Measurements from ENCODE around the gene CCDC51. TPM values are rescaled to one million over a fixed set of nuclear protein-coding genes. Genes with fewer than 3 reads are reported as not detected.

Gene CCDC51
- 27.2 and 29.0 TPM in 2 replicates for polyA plus RNA-seq
- 20.8 and 21.9 TPM in 2 replicates for polyA minus RNA-seq

GRCh38 chr3:48439820-48440589, at the start of gene CCDC51, which contains the start of gene TMA7:
Gene CCDC51, minus strand, starts transcription at chr3:48440119. Its CDS starts 4,991 bp downstream, at chr3:48435128.
Gene TMA7, plus strand, starts transcription at chr3:48440257. Its CDS starts 40 bp downstream, at chr3:48440297.
- peak; percentile 62 for TF ChIP-seq TAF1 (IDR thresholded peaks at IDR 0.05; ENCODE audit: low read depth)
- TF ChIP-seq EP300 (conservative IDR thresholded peaks at IDR 0.05; ENCODE audit: poor library complexity, severe bottlenecking) = no peak
- TF ChIP-seq MXI1 (conservative IDR thresholded peaks at IDR 0.05; ENCODE audit: poor library complexity, severe bottlenecking) = peak; percentile 84
- peak; percentile 96 for TF ChIP-seq POLR2AphosphoS5 (IDR thresholded peaks at IDR 0.05)
- TF ChIP-seq SMC3 (conservative IDR thresholded peaks at IDR 0.05; ENCODE audit: poor library complexity) = no peak
- no peak for TF ChIP-seq RAD21 (conservative IDR thresholded peaks at IDR 0.05)
- TF ChIP-seq, protein P1, sequence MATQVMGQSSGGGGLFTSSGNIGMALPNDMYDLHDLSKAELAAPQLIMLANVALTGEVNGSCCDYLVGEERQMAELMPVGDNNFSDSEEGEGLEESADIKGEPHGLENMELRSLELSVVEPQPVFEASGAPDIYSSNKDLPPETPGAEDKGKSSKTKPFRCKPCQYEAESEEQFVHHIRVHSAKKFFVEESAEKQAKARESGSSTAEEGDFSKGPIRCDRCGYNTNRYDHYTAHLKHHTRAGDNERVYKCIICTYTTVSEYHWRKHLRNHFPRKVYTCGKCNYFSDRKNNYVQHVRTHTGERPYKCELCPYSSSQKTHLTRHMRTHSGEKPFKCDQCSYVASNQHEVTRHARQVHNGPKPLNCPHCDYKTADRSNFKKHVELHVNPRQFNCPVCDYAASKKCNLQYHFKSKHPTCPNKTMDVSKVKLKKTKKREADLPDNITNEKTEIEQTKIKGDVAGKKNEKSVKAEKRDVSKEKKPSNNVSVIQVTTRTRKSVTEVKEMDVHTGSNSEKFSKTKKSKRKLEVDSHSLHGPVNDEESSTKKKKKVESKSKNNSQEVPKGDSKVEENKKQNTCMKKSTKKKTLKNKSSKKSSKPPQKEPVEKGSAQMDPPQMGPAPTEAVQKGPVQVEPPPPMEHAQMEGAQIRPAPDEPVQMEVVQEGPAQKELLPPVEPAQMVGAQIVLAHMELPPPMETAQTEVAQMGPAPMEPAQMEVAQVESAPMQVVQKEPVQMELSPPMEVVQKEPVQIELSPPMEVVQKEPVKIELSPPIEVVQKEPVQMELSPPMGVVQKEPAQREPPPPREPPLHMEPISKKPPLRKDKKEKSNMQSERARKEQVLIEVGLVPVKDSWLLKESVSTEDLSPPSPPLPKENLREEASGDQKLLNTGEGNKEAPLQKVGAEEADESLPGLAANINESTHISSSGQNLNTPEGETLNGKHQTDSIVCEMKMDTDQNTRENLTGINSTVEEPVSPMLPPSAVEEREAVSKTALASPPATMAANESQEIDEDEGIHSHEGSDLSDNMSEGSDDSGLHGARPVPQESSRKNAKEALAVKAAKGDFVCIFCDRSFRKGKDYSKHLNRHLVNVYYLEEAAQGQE (IDR thresholded peaks at IDR 0.05; ENCODE audit: borderline replicate concordance) = peak; percentile 66
- no peak for TF ChIP-seq EZH2 (IDR thresholded peaks at IDR 0.05; ENCODE audit: borderline replicate concordance, insufficient read depth, low read length, poor library complexity, severe bottlenecking)
- TF ChIP-seq, protein P2, sequence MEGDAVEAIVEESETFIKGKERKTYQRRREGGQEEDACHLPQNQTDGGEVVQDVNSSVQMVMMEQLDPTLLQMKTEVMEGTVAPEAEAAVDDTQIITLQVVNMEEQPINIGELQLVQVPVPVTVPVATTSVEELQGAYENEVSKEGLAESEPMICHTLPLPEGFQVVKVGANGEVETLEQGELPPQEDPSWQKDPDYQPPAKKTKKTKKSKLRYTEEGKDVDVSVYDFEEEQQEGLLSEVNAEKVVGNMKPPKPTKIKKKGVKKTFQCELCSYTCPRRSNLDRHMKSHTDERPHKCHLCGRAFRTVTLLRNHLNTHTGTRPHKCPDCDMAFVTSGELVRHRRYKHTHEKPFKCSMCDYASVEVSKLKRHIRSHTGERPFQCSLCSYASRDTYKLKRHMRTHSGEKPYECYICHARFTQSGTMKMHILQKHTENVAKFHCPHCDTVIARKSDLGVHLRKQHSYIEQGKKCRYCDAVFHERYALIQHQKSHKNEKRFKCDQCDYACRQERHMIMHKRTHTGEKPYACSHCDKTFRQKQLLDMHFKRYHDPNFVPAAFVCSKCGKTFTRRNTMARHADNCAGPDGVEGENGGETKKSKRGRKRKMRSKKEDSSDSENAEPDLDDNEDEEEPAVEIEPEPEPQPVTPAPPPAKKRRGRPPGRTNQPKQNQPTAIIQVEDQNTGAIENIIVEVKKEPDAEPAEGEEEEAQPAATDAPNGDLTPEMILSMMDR (IDR thresholded peaks at IDR 0.05; ENCODE audit: poor library complexity, severe bottlenecking) = peak; percentile 22
- peak within 1 kb of the TSS; percentile 82 for H3K9ac ChIP-seq (ENCODE audit: low read length)
- no peaks in the 10 kb centered on the region for H3F3A ChIP-seq (ENCODE audit: insufficient read depth, low read length, poor library complexity, severe bottlenecking)
- peak within 1 kb of the TSS; percentile 98 for H3K4me2 ChIP-seq (ENCODE audit: low read length)
- H3K27me3 ChIP-seq (ENCODE audit: insufficient read depth, low read depth, low read length) = no peaks in the 10 kb centered on the region
- H3K9me3 ChIP-seq (ENCODE audit: low read length) = no peaks in the 10 kb centered on the region
- H3K27ac ChIP-seq (ENCODE audit: low read length) = peak within 1 kb of the TSS; percentile 84
- H2AFZ ChIP-seq (ENCODE audit: low read depth, low read length) = peak within 1 kb of the TSS; percentile 99
- peaks cover 22% of the 10 kb centered on the region for H3K79me2 ChIP-seq (replicated peaks; ENCODE audit: insufficient read depth, low read length)
- H3K9me2 ChIP-seq (ENCODE audit: insufficient read depth, low read length) = no peaks in the 10 kb centered on the region
- H3K36me3 ChIP-seq (ENCODE audit: insufficient read depth, low read length) = no peaks in the 10 kb centered on the region
- H4K20me1 ChIP-seq (ENCODE audit: insufficient read depth) = no peaks in the 10 kb centered on the region
- peak within 1 kb of the TSS; percentile 90 for H3K4me3 ChIP-seq (ENCODE audit: low read length)

- Histone ChIP-seq H3K9me3 (ENCODE audit: low read length) (no peaks in the 10 kb centered on the region), H3K27ac (ENCODE audit: low read length) (no peak overlapping the region), H3K4me3 (ENCODE audit: low read length) (no peak overlapping the region), H3K4me2 (ENCODE audit: low read length) (no peak overlapping the region), H3K9me2 (ENCODE audit: insufficient read depth, low read length) (no peaks in the 10 kb centered on the region), H2AFZ (ENCODE audit: low read depth, low read length) (no peak overlapping the region), H4K20me1 (ENCODE audit: insufficient read depth) (no peaks in the 10 kb centered on the region), H3F3A (ENCODE audit: insufficient read depth, low read length, poor library complexity, severe bottlenecking) (no peaks in the 10 kb centered on the region), H3K36me3 (ENCODE audit: insufficient read depth, low read length) (no peaks in the 10 kb centered on the region), H3K27me3 (ENCODE audit: insufficient read depth, low read depth, low read length) (no peaks in the 10 kb centered on the region), H3K79me2 (replicated peaks; ENCODE audit: insufficient read depth, low read length) (no peaks in the 10 kb centered on the region), H3K9ac (ENCODE audit: low read length) (no peak overlapping the region)
- TF ChIP-seq, protein P1 (IDR thresholded peaks at IDR 0.05; ENCODE audit: borderline replicate concordance) = no peak
- TF ChIP-seq TAF1 (IDR thresholded peaks at IDR 0.05; ENCODE audit: low read depth) (no peak), POLR2AphosphoS5 (IDR thresholded peaks at IDR 0.05) (no peak), EZH2 (IDR thresholded peaks at IDR 0.05; ENCODE audit: borderline replicate concordance, insufficient read depth, low read length, poor library complexity, severe bottlenecking) (no peak), RAD21 (conservative IDR thresholded peaks at IDR 0.05) (no peak), EP300 (conservative IDR thresholded peaks at IDR 0.05; ENCODE audit: poor library complexity, severe bottlenecking) (no peak), SMC3 (conservative IDR thresholded peaks at IDR 0.05; ENCODE audit: poor library complexity) (no peak), MXI1 (conservative IDR thresholded peaks at IDR 0.05; ENCODE audit: poor library complexity, severe bottlenecking) (no peak)
- TF ChIP-seq, protein P2 (IDR thresholded peaks at IDR 0.05; ENCODE audit: poor library complexity, severe bottlenecking) = no peak
Measured at GRCh38 chr3:48486952-48487351, 47.0 kb upstream of the CCDC51 start.
